Medulla oblongata (tissue), 1 donor: ENCODE results near the gene VANGL1.

ENCODE experiments used
- DNase-seq: peaks from one replicate; pipeline ENCODE4 v3.0.0-alpha.2; 2015; ENCODE audit errors: extremely low spot score

VANGL1 gene

GRCh38 chr1:115668579-115668978, 26.8 kb downstream of the VANGL1 start:
- DNase-seq = no peak

DNA sequence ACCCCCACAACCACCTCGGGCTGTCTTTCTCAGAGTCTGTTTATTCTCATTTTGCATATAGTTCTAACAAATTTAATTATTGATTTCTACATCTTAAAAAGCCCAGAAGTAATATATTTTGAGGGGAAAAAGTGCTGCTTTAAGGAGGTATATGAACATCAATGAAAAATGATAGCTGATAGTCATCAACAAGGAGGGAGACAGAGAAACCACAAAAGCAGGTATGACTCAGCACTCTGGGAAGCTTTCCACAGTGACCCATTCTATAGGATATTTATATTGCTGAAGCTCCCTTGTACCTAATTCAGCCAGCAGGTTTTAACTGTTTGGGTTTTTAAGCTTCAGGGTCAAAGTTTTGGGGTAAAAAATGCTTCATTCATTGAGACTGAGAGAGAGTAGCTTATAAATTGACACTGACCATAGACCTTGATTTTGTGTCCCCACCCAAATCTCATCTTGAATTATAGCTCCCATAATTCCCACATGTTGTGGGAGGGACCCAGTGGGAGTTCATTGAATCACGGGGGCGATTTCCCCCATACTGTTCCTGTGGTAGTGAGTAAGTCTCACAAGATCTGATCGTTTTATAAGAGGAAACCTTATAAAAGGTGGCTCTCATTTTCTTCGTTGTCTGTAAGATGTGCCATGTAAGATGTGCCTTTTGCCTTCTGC, 27.4 kb downstream of the VANGL1 start:
- DNase-seq = no peak

DNA sequence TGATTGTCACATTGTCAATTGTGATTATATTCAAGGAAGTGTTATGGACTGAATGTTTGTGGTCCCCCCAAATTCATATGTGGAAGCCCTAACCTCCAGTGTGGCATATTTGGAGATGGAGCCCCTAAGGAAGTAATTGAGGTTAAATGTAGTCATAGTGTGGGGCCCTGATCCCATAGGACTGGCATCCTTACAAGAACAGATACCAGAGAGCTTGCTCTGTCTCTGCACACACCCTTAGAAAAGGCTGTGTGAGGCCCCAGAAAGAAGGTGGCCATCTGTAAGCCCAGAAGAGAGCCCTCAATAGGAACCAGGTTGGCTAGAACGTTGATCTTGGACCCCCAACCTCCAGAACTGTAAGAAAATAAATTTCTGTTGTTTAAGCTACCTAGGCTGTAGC, 28.1 kb downstream of the VANGL1 start:
- no peak for DNase-seq

DNA sequence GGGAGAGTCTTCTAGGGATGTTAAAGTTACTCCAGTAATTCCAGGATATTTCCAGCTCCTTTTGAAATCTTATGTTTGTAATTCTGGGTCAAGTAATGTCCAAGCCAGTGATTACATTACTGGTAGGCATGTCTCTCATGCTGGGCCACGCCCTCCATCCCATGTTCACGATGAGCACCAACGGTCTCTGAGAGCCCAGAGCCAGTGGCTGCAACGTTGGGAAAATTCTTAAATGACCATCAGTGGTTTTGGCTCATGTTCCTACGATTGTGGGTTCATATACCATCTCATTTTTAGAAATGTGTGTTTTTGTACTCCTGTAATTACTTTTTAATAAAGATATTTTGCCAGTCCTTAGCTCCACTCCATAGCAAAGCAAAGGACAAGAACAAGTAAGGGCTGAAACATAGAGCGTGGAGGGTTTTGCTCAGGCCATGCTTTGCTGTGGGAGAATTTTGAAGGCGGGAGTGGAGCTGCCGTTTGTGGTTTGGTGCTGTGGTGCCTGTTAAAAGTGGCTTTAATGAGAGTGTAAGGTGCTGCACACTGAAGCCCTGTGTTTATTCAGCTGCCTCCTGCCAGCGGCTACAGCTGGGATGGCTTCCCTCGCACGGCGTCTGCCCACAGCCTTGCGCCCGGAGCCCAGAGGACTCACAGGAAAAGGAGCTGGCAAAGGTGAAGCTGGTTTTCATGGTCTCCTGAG, 28.9 kb downstream of the VANGL1 start:
- DNase-seq = no peak

DNA sequence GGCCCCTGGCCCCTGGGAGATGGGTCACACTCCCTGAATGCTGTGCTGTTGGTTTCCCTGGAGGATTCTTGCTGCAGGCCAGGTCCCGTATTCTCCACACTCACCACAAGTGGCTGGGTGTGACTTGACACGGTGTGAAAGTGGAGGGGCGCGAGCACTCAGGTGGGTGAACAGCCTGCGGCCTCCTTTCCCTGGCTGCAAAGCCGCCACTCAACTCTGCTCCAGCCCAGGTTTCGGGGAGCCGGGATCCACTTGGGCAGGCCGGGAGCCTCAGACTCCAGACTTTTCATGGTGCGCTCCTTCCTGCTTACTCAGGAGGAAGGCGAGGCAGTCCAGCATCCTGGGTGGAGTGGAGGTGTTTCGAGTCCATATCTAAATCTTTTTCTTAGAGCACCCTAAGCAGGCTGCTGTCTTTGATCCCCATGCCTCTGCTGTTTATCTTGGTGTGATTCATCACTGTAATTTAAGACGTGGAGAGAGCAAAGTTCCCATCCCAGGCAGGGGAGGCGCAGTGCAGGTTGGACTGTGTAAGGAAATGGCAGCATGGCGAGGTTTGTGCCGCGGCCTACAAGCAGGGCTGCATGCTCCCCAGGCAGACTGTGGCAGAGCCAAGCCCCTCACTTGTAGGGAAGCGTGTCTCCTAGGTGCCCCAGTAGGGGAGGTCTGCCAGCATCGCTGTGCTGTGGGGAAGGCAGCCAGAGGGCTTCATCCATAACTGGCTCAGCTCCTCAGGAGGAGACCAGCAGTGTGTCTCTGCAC, 29.6 kb downstream of the VANGL1 start:
- DNase-seq = peak; percentile 41

DNA sequence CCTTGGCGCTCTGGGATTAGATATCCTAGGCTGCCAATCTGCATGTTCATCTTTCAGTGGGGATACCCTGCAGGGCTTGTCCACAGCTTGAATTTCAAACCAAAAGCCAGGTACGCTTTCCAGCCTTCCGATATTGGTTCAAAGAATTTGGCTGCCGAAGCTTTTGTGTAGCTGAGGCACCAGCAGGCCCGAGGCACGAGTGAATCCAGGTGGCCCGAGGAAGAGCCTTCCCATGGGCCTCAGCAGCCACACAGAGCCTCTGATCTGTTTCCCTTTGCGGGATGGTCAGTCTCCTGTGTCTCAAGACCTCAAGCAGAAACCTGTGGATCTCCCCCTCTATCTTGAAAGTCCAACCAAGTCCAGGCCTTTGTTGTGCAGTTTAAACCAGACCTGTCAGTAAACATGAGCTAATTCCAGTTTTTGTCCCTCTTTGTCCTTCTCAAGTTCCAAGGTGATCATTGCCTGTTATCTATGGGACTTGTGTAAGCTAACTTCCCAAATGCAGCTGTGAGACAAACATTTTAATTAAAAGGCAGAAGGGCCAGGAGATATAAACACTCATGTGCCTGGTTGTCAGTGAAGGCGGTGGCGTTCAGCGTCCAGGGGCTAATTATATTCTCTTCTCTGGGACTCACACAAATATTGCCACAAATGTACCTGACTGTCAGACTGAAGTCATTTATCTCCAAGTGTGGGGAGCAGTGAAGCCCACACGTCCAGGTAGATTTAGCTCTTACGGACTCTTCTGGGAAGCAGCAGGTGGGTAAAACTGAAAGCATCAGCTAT, 30.6 kb downstream of the VANGL1 start:
- no peak for DNase-seq

- DNase-seq = no peak
Observed at GRCh38 chr1:115676498-115677181, 34.9 kb downstream of the VANGL1 start.

- no peak for DNase-seq
Observed at GRCh38 chr1:115677182-115677555, 35.4 kb downstream of the VANGL1 start.

DNA sequence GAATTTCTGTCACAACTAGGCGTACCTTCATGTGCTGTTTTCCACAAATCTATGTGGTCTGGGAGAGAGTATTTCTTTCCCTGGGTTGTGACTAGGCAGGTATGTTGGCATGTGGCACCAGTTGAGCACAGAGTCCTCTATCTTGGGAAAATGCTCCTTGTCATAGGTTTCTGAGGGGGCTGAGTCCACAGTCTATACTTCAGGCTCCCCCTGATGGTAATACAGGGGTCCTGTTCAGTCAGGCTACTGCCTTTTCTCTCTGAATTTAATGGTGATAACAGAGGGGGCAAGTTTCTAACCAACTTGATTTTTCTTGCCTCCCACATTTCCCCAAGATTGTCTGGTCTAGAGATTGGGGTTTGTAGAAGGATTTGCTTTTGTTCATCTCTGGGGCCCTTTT, 35.8 kb downstream of the VANGL1 start:
- DNase-seq = no peak

DNA sequence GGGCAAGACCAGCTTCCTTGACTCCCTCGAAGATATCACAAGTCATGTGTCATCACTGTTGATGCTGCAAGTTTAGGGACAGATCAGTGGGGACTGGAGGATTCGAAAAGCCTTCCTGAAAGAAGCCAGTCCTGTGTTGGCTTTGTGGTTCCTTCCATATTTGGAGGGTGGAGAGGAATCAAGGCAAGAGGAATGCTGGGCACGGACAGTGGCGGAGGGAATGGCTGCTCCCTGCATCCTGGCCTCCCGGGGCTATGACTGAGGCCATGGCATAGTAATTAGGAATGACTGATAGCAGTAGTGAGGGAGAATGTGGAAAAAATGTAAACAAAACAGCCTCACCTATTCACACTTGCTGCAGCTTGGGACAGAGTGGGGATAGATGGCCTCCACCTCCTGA, 36.4 kb downstream of the VANGL1 start:
- no peak for DNase-seq

DNA sequence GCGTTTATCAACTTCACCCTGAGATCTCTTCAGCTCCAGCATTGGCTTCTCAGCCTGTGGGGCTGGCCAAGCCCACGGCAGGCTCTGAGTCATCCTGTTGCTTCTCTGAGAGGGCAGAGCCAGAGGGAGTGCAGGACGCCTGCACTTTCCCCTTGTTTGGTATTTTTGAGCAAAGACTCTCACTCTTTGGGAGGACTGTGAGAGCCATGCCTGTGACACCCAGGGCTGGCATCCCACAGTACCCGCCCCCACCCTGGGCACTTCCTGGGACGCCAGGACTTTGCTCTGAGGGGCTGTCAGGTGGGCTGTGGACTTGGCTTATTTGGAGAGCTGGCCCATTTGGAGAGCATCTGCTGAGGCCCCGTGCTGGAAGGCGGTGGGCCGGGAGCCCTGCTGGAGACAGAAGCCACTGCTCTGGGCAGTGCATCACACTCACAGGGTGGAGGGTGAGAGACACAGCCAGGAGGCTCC, 37.4 kb downstream of the VANGL1 start:
- peak; percentile 39 for DNase-seq

GRCh38 chr1:115680730-115681111, 39.0 kb downstream of the VANGL1 start:
- no peak for DNase-seq

DNA sequence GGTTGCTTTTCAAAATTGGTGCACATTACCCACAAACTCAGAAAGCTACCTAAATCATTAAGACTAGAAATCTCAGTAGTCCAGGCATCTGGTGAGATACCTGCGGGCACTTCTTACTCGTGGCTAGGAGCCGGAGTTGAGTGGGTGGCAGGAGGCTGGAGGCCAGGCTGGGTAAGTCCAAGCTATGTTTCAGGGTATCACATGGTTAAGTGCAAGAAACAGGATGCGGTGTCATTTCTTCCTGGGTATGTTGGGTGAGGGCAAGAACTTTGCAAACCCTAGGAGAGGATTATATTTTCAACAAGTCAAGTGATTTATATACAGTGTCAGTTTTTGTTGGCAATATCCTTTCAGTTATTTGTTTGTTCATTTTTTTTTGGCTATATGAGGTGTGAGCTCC, 41.0 kb downstream of the VANGL1 start:
- DNase-seq = no peak

DNA sequence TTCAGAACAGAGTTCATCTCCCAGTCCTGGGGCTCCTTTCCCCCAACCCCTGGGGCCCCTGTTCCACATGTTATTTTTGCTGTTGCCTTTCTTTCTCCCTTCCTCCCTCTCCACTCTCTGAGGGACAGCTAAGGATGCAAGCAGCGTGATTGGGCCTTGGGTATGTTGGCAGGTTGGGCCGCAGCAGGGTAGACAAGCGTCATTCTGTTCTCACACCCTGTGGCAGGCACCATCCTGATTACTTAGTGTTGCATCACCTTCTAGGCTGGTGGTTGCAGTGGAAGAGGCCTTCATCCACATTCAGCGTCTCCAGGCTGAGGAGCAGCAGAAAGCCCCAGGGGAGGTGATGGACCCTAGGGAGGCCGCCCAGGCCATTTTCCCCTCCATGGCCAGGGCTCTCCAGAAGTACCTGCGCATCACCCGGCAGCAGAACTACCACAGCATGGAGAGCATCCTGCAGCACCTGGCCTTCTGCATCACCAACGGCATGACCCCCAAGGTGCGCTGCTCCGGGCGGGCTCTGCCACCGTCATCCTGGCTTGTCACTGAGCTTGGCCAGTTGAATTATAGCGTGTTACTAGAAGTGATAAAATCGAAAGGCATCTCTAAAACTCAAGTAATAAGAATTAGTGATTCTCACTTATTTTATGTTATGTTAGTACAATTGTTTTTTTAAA, 43.4 kb downstream of the VANGL1 start:
- DNase-seq = no peak

DNA sequence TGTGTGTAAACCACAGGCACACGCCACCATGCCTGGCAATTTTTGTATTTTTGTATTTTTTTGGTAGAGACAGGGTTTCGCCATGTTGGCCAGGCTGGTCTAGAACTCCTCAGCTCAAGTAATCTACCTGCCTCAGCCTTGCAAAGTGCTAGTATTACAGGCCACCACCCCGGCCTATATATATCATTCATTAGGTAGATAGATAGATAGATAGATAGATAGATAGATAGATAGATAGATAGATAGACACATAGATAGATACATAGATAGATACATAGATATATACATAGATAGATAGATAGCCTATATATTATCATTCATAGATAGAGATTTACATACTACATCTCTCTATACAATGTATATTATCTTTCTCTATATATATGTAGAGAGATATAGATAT, 46.0 kb downstream of the VANGL1 start:
- DNase-seq = no peak

DNA sequence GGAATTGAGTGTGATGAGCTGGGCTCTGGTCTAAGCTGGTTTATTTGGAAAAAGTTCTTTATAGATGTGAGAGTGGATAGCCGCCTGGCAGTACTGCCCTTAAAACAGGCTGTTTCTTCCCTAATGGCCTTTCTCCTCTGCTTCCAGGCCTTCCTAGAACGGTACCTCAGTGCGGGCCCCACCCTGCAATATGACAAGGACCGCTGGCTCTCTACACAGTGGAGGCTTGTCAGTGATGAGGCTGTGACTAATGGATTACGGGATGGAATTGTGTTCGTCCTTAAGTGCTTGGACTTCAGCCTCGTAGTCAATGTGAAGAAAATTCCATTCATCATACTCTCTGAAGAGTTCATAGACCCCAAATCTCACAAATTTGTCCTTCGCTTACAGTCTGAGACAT, 49.2 kb downstream of the VANGL1 start:
- no peak for DNase-seq

DNA sequence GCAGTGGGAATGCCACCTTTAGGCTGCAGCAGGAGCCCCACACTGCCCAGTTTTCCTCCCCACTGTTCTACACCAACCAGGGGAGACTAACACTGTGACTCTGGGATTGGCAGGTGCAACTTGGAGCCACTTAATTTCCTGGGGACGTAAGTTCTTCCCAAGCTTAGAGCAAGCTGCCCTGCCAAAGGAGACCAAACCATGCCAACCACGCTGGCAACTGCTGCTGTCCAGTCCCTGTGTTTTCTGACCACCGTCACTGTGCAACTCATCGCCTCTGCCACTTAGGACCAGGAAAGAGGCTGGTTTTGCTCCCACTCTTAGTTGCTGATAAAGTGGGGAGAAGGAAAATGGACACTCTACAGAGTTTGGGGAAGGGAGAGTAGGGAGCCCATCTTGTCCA, 50.5 kb downstream of the VANGL1 start:
- DNase-seq = no peak

DNA sequence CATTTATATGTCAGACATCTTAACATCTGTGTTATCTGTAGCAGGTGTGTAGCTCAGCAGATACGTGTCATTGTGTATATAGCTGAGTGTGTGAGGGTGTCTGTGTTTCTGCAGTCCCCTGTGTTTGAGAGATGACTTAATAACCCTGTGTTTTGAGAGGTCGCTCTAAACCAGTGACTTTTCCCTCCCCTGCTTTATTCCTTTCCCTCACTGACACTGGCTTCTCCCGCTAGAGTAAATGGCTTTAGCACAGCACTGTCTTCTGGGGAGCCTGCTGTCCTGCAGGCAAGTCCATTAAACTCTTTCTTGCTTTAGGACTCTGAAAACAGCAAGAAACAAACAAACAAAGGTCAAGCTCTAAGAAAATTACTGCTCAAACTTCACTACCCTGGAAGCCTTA, 53.0 kb downstream of the VANGL1 start:
- no peak for DNase-seq

GRCh38 chr1:115697619-115698018, 55.8 kb downstream of the VANGL1 start:
- no peak for DNase-seq

DNA sequence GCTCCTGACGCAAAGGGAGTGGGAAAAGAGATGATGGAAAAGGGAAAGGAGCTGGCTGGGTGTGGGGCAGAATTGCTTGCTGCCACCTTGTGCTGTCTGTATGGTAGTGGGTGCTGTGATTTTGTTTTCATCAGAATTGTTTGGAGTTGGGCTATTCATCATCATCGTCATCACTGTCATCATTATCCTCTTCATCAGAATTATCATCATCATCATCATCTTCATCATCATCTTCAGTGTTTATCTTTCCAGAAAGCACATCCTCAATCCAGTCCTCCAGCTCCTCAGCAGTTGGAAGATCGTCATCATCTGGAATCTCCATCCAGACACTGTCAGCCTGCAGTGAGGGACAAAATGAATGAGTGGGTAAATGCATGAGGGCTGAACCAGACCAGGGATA, 59.3 kb downstream of the VANGL1 start:
- no peak for DNase-seq

- DNase-seq = no peak
Observed at GRCh38 chr1:115702959-115703358, 61.2 kb downstream of the VANGL1 start.
